HCT116 (cell line): ENCODE measurements around the gene CHD2. TPM values are rescaled to one million over a fixed set of nuclear protein-coding genes. Genes with fewer than 3 reads are reported as not detected.

Experiments
- ATAC-seq: fragments of 200-7000 bp; cut with Tn5 transposase; 2 replicates; pipeline ENCODE4 v1.9.1; 2020; ENCODE audit warnings: mild to moderate bottlenecking, moderate library complexity
- BruUV-seq: library from RNA; stranded (reverse); fragments of 400-500 nt; replicated peaks from 2 replicates; lab custom pipeline; 2021; lab: Mats Ljungman, UMichigan
- CTCF ChIA-PET: fragments of 300-600 bp; sonication (Branson Sonifier 250); formaldehyde crosslinking; loops from one replicate; lab custom pipeline; 2021; ENCODE audit warnings: antibody characterized with exemption; lab: Charles Lee
- POLR2A ChIA-PET: fragments of 300-600, 350-600 bp; sonication (Branson Sonifier 250); formaldehyde crosslinking; loops from one replicate; lab custom pipeline; 2021; ENCODE audit warnings: antibody characterized with exemption; lab: Charles Lee
- RAD21 ChIA-PET, 2 experiments: fragments of 300-600 bp; sonication (Branson Sonifier 250); formaldehyde crosslinking; loops; one replicate each; lab custom pipeline; 2023; ENCODE audit warnings: low total read pairs in 2 of 2; ENCODE audit not compliant: uncharacterized antibody in 2 of 2, unreplicated experiment in 2 of 2, low non-redundant PET in 1 of 2; lab: Charles Lee
- DNase-seq: peaks from one replicate; pipeline ENCODE4 v3.0.0-alpha.2; 2010; ENCODE audit warnings: low read depth, low spot score
- H2AFZ ChIP-seq: fragments of 200-600 bp; shearing (Covaris generic), sonication (generic); 2 replicates; pipeline ENCODE4 v1.6.1; 2017; ENCODE audit warnings: low read depth, mixed run types, mixed read lengths, antibody characterized with exemption, low read length; ENCODE audit not compliant: poor library complexity, severe bottlenecking
- H3K27ac ChIP-seq: 2 replicates; pipeline ENCODE4 v1.5.1; 2012; ENCODE audit warnings: low read depth, low read length
- H3K27me3 ChIP-seq: fragments of 200-600 bp; sonication (generic); 2 replicates; pipeline ENCODE4 v1.6.1; 2016; ENCODE audit warnings: mixed run types, low read length, mixed read lengths; ENCODE audit not compliant: insufficient read depth
- H3K36me3 ChIP-seq, 2 experiments: fragments of 200-500 bp in 1 of 2; fragments of 200-600 bp in 1 of 2; sonication (Bioruptor generic) in 1 of 2; sonication (generic) in 1 of 2; 2 replicates each; pipeline versions ENCODE4 v1.5.1 to v1.6.1; 2014 to 2016; ENCODE audit warnings: low read length in 2 of 2, inconsistent platforms in 1 of 2, mixed read lengths in 1 of 2, mixed run types in 1 of 2; ENCODE audit not compliant: insufficient read depth in 2 of 2, control insufficient read depth in 1 of 2
- H3K4me1 ChIP-seq, 2 experiments: fragments of 200-600 bp in 1 of 2; sonication (generic) in 1 of 2; 2 replicates each; pipeline versions ENCODE4 v1.5.1 to v1.6.1; 2012 to 2017; ENCODE audit warnings: low read length in 2 of 2, inconsistent platforms in 1 of 2, mild to moderate bottlenecking in 1 of 2, mixed read lengths in 1 of 2, mixed run types in 1 of 2, moderate library complexity in 1 of 2; ENCODE audit not compliant: insufficient read depth in 2 of 2, control insufficient read depth in 1 of 2
- H3K4me2 ChIP-seq: fragments of 200-600 bp; sonication (generic); 2 replicates; pipeline ENCODE4 v1.6.1; 2017; ENCODE audit warnings: mixed run types, low read length, mixed read lengths
- H3K4me3 ChIP-seq, 2 experiments: fragments of 200-600 bp in 1 of 2; sonication (generic) in 1 of 2; replicated peaks in 1 of 2; 2 replicates each; pipeline ENCODE4 v1.5.1; 2011 to 2016; ENCODE audit warnings: low read length in 2 of 2, control low read depth in 1 of 2, low read depth in 1 of 2, mild to moderate bottlenecking in 1 of 2, mixed read lengths in 1 of 2, mixed run types in 1 of 2
- H3K79me2 ChIP-seq: fragments of 200-600 bp; sonication (generic); 2 replicates; pipeline ENCODE4 v1.6.1; 2017; ENCODE audit warnings: mild to moderate bottlenecking, mixed run types, low read length, moderate library complexity, mixed read lengths; ENCODE audit not compliant: insufficient read depth
- H3K9ac ChIP-seq: fragments of 200-600 bp; sonication (generic); 2 replicates; pipeline ENCODE4 v1.6.1; 2016; ENCODE audit warnings: low read length, mixed read lengths
- H3K9me2 ChIP-seq: fragments of 200-600 bp; sonication (generic), shearing (Covaris generic); 2 replicates; pipeline ENCODE4 v1.6.1; 2017; ENCODE audit warnings: mixed run types, mild to moderate bottlenecking, moderate library complexity; ENCODE audit not compliant: insufficient read depth
- H3K9me3 ChIP-seq, 2 experiments: fragments of 200-500 bp in 1 of 2; fragments of 200-600 bp in 1 of 2; sonication (Bioruptor generic) in 1 of 2; sonication (generic) in 1 of 2; 2 replicates each; pipeline ENCODE4 v1.6.1; 2014 to 2017; ENCODE audit warnings: low read length in 2 of 2, mixed read lengths in 2 of 2, inconsistent platforms in 1 of 2, low read depth in 1 of 2, mild to moderate bottlenecking in 1 of 2, mixed run types in 1 of 2, moderate library complexity in 1 of 2; ENCODE audit not compliant: control insufficient read depth in 1 of 2, insufficient read depth in 1 of 2
- H4K20me1 ChIP-seq: fragments of 200-600 bp; sonication (generic), shearing (Covaris generic); 2 replicates; pipeline ENCODE4 v1.6.1; 2017; ENCODE audit warnings: mixed run types, mild to moderate bottlenecking, moderate library complexity; ENCODE audit not compliant: insufficient read depth
- CBX3 ChIP-seq: IDR thresholded peaks from 2 replicates; pipeline ENCODE4 v1.6.1; 2012; ENCODE audit warnings: low read depth
- CEBPB ChIP-seq: IDR thresholded peaks from 2 replicates; pipeline ENCODE4 v1.6.1; 2012; ENCODE audit warnings: low read depth
- EGR1 ChIP-seq: IDR thresholded peaks from 2 replicates; pipeline ENCODE4 v1.6.1; 2012; ENCODE audit warnings: low read depth
- ELF1 ChIP-seq: IDR thresholded peaks from 2 replicates; pipeline ENCODE4 v1.6.1; 2012; ENCODE audit warnings: low read depth, borderline replicate concordance
- EZH2 ChIP-seq: fragments of 200-600 bp; sonication (generic); IDR thresholded peaks from 2 replicates; pipeline ENCODE4 v1.6.1; 2017; ENCODE audit warnings: antibody characterized with exemption, mixed run types
- EZH2phosphoT487 ChIP-seq: fragments of 200-600 bp; IDR thresholded peaks from 2 replicates; pipeline ENCODE4 v1.6.1; 2018; ENCODE audit warnings: antibody characterized with exemption, borderline replicate concordance
- JUND ChIP-seq: IDR thresholded peaks from 2 replicates; pipeline ENCODE4 v1.6.1; 2012
- POLR2AphosphoS5 ChIP-seq: IDR thresholded peaks from 2 replicates; pipeline ENCODE4 v1.6.1; 2011; ENCODE audit warnings: mild to moderate bottlenecking, low read depth, low read length, moderate library complexity
- SIN3A ChIP-seq: IDR thresholded peaks from 2 replicates; pipeline ENCODE4 v1.6.1; 2012; ENCODE audit warnings: low read depth
- SRF ChIP-seq: IDR thresholded peaks from 2 replicates; pipeline ENCODE4 v1.6.1; 2012; ENCODE audit warnings: low read depth
- TCF7L2 ChIP-seq: IDR thresholded peaks from 2 replicates; pipeline ENCODE4 v1.7.0; 2011; ENCODE audit warnings: borderline replicate concordance, inconsistent platforms; ENCODE audit not compliant: insufficient read depth, insufficient read length; ENCODE audit errors: extremely low read depth
- ZBTB33 ChIP-seq: IDR thresholded peaks from 2 replicates; pipeline ENCODE4 v1.6.1; 2011; ENCODE audit warnings: mild to moderate bottlenecking, low read length, moderate library complexity; ENCODE audit not compliant: insufficient replicate concordance; ENCODE audit errors: extremely low read depth
- ZFX ChIP-seq: fragments of 450-650 bp; IDR thresholded peaks from 2 replicates; pipeline ENCODE4 v1.6.1; 2017
- ZNF274 ChIP-seq: fragments of 200-500 bp; sonication (Bioruptor generic); IDR thresholded peaks from 2 replicates; pipeline ENCODE4 v1.6.1; 2014; ENCODE audit warnings: mild to moderate bottlenecking, low read depth, low read length, inconsistent platforms
- intact Hi-C: fragments of 100-400 bp; cut with micrococcal nuclease; formaldehyde crosslinking; loops from 2 replicates; pipeline ENCODE4 v1.10.0; 2022
- total RNA-seq: library from RNA; stranded (reverse); gene quantifications from one replicate; pipeline ENCODE4 v1.2.1, GENCODE V29; 2021; ENCODE audit not compliant: unreplicated experiment
- TF ChIP-seq, protein P1 (sequence below), 3 experiments: fragments of 200-600 bp in 1 of 3; sonication (generic) in 1 of 3; IDR thresholded peaks in 2 of 3; conservative IDR thresholded peaks in 1 of 3; 2 replicates each; pipeline ENCODE4 v1.5.1; 2012 to 2017; ENCODE audit warnings: low read depth in 2 of 3, low read length in 2 of 3, antibody characterized with exemption in 1 of 3, borderline replicate concordance in 1 of 3, control low read depth in 1 of 3, mild to moderate bottlenecking in 1 of 3, mixed read lengths in 1 of 3, mixed run types in 1 of 3, moderate library complexity in 1 of 3; ENCODE audit not compliant: insufficient read depth in 1 of 3
- TF ChIP-seq, protein P2 (sequence below): IDR thresholded peaks from 2 replicates; pipeline ENCODE4 v1.6.1; 2012

The CHD2 gene
- total RNA-seq, 1 experiment from 2014 or later, result 116 TPM

DNA sequence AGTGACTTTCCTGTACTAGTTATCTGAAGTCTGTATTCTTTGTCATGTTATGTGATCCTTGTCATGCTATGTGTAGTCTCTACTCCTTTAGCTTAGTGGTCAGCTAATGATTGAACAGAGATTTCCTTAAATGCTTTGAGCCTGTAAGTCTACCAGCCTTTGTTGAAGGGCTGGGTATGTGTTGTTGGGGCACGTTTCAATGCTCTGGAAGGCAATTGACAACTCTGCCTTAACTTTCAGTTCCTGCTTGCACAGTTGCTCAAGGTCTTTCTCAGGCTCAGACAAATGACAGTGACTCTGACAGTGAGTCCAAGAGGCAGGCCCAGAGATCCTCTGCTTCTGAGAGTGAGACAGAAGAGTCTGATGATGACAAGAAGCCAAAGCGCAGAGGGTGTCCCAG lies 89.3 kb downstream of the CHD2 start:
- H3K36me3 ChIP-seq, result peaks cover 48 to 58% of the 10 kb centered on the region in 2 experiments
- TF ChIP-seq SIN3A (no peak), JUND (no peak), EZH2phosphoT487 (no peak), ZNF274 (no peak), SRF (no peak), POLR2AphosphoS5 (no peak), EZH2 (no peak), ELF1 (no peak), CEBPB (no peak), ZBTB33 (no peak), CBX3 (no peak), TCF7L2 (no peak), ZFX (no peak), EGR1 (no peak)
- TF ChIP-seq, protein P1, sequence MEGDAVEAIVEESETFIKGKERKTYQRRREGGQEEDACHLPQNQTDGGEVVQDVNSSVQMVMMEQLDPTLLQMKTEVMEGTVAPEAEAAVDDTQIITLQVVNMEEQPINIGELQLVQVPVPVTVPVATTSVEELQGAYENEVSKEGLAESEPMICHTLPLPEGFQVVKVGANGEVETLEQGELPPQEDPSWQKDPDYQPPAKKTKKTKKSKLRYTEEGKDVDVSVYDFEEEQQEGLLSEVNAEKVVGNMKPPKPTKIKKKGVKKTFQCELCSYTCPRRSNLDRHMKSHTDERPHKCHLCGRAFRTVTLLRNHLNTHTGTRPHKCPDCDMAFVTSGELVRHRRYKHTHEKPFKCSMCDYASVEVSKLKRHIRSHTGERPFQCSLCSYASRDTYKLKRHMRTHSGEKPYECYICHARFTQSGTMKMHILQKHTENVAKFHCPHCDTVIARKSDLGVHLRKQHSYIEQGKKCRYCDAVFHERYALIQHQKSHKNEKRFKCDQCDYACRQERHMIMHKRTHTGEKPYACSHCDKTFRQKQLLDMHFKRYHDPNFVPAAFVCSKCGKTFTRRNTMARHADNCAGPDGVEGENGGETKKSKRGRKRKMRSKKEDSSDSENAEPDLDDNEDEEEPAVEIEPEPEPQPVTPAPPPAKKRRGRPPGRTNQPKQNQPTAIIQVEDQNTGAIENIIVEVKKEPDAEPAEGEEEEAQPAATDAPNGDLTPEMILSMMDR (IDR thresholded peaks at IDR 0.05 in 2 of 3, conservative IDR thresholded peaks at IDR 0.05 in 1 of 3; ENCODE audit: borderline replicate concordance in 1 of 3, insufficient read depth in 1 of 3, low read depth in 2 of 3, low read length in 2 of 3), result no peak
- TF ChIP-seq, protein P2, sequence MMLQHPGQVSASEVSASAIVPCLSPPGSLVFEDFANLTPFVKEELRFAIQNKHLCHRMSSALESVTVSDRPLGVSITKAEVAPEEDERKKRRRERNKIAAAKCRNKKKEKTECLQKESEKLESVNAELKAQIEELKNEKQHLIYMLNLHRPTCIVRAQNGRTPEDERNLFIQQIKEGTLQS, result no peak
- H3K4me2 ChIP-seq, result no peak overlapping the region
- BruUV-seq, result no TSS peak
- no peaks in the 10 kb centered on the region for H3K9me2 ChIP-seq
- POLR2A ChIA-PET, result no interaction called here
- DNase-seq, result no peak
- RAD21 ChIA-PET, result no interaction called here
- no peak for ATAC-seq
- CTCF ChIA-PET, result no interaction called here
- no peaks in the 10 kb centered on the region for H3K9me3 ChIP-seq
- no peak overlapping the region for H3K4me3 ChIP-seq
- H3K9ac ChIP-seq, result no peak overlapping the region
- no peak overlapping the region for H3K27ac ChIP-seq
- no peaks in the 10 kb centered on the region for H3K27me3 ChIP-seq
- H3K4me1 ChIP-seq, result no peaks in the 10 kb centered on the region
- no peak overlapping the region for H2AFZ ChIP-seq
- peaks cover 77% of the 10 kb centered on the region for H3K79me2 ChIP-seq
- intact Hi-C loops, result no loop called here
- H4K20me1 ChIP-seq, result peaks cover 7% of the 10 kb centered on the region; the same call in 1 of the 2 replicates
